Kidney tubule cell (primary cell): ENCODE results near the gene SASH1.

ENCODE experiments used
- DNase-seq: peaks from one replicate; pipeline ENCODE4 v3.0.0-alpha.2; 2018; ENCODE audit warnings: low spot score

Gene SASH1

DNA sequence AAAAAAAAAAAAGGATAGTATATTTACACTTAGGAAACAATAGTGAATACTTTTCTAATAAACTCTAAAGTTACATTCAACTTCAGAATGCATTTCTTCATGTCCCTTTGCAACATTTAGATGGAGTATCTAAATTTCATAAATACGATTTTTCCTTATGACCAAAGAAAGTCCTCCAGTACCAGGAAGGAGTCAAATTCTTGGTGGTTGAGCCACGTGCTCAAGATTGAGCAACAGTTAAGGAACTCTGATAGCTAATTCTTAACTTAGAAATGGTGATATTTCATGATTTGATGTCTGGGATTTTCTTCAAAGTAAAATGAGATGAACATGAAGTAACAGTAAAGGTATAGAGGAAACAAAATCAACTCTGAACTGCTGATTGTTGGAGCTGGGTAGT lies 92.7 kb downstream of the SASH1 start:
- DNase-seq: peak; percentile 46

- DNase-seq: no peak
Observed at GRCh38 chr6:148436466-148436865, 93.8 kb downstream of the SASH1 start.

- DNase-seq: no peak
Observed at GRCh38 chr6:148438632-148439031, 96.0 kb downstream of the SASH1 start.

GRCh38 chr6:148440016-148440415 lies 97.4 kb downstream of the SASH1 start:
- DNase-seq: no peak

DNA sequence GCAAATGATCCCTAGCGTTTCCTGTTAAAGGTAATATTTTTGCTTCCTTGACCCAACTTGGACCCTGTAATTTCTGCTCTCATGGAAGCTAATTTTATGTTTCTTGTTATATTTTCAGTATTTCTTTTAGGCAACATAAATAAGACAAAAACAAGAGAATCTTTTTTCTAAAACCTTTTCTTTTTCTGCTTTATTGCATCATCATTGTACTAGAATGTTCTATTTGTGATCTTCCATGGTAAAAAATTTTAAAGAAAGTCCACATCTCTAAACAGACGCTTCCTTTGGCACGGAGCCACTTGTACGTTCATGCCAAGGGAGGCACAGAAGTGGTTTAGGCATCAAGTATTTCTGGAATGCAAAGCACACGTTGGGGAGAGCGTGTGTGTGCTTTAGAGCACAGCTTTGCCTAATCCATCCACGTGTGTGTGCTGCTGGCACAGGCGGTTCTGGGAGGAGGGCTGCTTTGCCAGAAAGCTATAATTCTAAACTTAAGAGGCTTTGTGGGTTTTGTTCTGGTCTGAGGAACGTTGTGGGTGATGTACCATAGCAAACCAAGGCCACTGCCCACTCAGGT lies 98.3 kb downstream of the SASH1 start:
- DNase-seq: peak; percentile 95

GRCh38 chr6:148441454-148441911 lies 98.8 kb downstream of the SASH1 start:
- peak; percentile 94 for DNase-seq

GRCh38 chr6:148443798-148444560 lies 101.3 kb downstream of the SASH1 start:
- DNase-seq: no peak

DNA sequence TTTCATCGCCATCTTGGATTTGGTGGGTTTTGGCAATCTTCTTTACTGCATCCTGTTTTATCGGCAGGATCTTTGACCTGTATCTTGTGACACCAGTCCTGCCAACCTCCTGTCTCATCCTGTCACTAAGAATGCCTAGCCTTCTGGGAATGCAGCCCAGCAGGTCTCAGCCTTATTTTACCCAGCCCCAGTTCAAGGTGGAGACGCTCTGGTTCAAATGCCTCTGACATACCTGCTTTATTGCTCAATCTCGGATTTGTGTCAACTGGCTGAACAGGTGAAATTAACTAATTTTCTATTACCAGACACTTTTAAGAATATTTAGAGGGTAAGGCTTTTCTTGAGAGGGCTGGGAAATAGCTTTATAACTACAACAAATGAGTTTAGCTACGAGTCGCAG lies 102.5 kb downstream of the SASH1 start:
- peak; percentile 51 for DNase-seq

GRCh38 chr6:148445620-148446019 lies 103.0 kb downstream of the SASH1 start:
- peak; percentile 57 for DNase-seq

- no peak for DNase-seq
Observed at GRCh38 chr6:148446681-148447080, 104.0 kb downstream of the SASH1 start.

- no peak for DNase-seq
Observed at GRCh38 chr6:148447521-148448230, 105.0 kb downstream of the SASH1 start.

DNA sequence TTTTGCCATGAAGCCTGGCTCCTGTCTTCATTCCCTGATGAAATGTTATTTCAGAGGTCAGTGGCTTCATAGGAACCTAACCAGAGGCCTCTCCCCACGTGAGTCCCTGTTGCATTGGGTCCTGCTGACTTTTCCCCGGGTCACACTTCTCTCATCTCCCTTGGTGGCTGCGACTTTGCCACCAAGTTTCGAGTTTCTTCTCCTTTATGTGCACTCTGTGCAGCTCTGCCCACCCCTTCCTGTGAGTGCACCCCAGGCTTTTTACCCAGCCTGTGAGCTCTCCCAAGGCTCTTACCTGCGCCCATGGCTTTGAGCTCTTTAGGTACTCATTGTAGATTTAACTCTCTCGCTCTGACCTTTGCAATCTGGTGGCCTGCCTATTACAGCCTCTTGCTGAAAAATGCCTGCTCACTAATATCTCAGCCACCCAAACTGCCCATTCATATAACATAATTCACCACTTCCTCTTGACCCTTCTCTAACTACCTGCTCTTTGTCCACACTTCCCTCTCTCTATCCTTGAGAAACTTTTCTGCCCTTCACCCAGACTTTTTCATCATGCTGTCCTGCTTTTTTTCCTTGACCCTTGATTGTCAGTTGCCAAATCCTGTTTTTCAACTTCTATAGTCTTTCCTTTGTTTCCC lies 105.9 kb downstream of the SASH1 start:
- no peak for DNase-seq

- no peak for DNase-seq
Observed at GRCh38 chr6:148450866-148451265, 108.2 kb downstream of the SASH1 start.

DNA sequence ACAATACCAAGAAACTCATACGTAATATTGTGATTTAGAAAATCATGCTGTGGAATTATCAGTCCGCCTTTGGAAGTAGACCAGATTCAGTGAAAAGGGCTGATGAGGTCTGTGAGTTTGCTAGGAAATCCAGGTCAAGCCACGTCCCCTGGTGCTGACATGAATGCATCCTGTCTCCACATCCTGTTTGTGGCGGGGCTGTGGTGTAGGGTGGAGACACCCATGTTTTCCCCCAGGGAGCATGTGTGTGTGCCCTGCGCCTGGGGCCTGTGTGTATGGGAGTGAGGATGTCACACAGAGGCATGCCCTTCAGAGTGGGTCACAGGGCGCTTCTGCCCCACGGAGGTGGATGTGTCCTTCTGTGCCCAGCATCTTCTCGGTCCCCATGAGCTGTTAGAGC lies 109.1 kb downstream of the SASH1 start:
- no peak for DNase-seq

GRCh38 chr6:148452876-148453275 lies 110.2 kb downstream of the SASH1 start:
- DNase-seq: no peak

DNA sequence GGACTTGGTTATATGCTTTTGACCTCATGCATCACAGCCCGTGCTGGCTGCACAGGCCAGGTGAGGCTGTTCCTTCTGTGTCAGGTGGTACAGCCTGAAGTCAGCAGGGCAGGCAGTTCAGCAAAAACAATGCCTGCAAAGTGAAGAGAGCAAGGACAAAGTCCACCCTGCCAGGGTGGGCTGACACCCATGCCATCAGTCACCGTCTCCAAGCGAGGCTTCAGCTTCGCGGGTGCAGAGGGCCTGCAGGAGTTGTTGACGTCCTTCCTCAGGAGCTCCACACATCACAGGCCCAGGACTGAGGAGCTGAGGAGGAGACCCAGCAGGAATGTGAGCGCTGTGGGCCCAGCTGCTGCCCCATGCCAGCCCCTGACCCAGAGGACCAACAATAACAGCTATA lies 111.3 kb downstream of the SASH1 start:
- DNase-seq: no peak

GRCh38 chr6:148455225-148455624 lies 112.6 kb downstream of the SASH1 start:
- no peak for DNase-seq

DNA sequence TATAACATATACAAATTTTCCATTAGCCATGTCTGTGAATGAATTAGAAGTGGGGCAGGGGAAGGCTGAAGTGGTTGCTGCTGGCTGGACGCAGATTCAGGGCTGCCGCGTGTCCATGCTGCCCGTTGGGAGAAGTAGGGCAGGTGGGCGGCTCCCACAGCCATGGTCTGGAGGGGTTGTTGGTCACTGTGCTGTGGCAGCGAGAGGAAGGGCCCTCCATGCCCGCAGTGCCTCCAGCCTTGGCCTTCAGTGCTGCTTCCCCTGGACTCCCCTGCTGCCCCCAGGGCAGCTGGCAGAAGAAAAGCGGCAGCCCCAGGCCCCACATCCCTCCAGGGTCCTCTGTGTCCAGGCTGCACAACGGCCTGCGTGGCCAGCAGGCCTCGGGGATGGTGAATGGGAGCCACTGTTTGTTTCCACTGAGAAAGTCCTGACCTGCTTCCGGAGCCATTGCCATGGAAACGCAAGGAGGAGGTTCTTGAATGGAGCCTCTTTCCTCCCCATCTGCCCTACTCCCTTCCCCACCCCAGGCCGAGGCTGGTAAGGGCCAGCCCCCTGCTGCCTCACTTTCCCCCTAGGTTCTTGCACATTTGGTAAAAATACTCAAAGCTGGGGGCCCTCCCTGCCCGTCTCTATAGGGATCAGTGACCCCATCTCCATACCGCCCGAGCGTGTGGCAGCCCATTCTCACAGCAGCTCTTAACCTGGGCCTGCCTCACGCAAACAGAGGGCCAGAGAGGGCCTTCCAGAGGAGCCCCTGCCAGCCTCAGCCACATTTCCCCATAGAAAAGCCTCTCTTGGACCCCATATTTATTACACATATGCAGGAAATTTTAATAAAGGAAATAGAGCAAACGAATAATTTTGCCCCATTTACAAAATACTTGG lies 113.3 kb downstream of the SASH1 start:
- DNase-seq: no peak

DNA sequence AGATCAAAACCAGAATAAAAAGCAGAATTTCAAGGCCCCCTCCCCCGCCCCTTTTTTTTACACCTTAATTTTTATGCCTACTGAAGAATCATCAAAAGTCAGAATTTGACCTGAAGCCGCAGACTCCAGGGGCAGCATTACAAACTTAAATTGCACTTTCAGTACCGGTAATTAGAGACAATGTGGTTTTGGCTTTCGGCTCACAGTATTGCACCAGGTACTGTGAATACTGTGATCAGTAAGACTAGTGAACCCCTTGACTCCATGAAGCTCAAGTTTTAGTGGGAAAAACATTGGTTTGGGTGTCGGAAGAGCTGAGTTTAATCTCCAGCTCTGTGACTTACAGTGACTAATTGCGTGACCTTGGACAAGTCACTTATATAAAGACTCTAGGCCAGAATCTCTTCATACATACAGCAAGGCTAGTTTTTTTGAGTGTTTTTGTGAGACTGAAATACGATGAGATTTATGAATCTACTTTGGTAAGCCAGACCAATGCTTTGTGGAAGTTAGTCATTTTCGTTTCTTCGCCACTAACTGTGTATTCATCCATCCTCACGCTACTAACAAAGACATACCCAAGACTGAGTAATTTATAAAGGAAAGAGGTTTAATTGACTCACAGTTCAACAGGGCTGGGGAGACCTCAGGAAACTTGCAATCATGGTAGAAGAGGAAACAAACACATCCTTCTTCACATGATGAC lies 114.7 kb downstream of the SASH1 start:
- DNase-seq: peak; percentile 59

GRCh38 chr6:148457843-148458159 lies 115.2 kb downstream of the SASH1 start:
- no peak for DNase-seq

DNA sequence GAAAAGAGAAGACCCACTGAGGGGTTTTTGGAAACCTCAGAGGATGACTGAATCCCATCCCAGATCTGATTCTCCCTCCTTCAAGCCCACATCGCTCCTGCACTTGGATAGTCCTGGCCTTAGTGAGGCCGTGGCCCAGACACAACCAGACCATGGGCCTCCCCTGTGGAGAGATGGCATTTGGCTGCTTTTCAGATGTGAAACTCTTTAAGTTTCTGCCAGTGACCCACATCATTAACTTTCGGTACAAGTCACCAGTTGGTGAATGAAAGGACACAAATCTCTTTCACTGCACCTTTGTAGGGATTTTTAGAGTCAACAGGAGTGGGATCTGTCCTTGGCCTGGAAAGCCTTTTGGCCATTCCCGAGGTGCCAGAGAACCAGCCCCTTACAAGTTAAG lies 116.6 kb downstream of the SASH1 start:
- DNase-seq: no peak
